ENCODE data around the gene MYO15B. TPM values are rescaled to one million over a fixed set of nuclear protein-coding genes. Genes with fewer than 3 reads are reported as not detected.

The MYO15B gene
- total RNA-seq, 1 experiment from 2014 or later = 26.5 TPM

DNA sequence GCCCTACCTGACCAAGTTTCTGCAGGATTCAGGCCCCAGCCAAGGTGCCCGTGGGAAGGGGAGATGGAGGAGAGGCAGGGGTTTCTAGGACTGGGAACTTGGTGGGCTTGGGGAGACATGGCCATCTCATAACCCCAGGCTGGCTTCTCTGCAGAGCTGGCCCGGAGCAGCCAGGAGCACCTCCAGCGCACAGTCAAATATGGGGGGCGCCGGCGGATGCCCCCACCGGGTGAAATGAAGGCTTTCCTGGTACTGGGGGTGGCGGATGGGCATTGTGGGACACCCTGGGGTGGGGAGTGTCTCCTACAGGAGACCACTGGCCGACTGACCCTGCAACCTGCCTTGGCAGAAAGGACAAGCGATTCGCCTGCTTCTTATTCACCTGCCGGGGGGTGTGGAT is 36.4 kb downstream of the MYO15B start:
- no peaks in the 10 kb centered on the region for H3K36me3 ChIP-seq (ENCODE audit: control insufficient read depth, insufficient read depth, low read length)
- no peak overlapping the region for H3K27ac ChIP-seq (ENCODE audit: low read length)
- H3K9me3 ChIP-seq (ENCODE audit: control insufficient read depth, insufficient read depth, low read depth, low read length) = no peaks in the 10 kb centered on the region
- ChIA-PET CTCF (interaction anchor here (0.5 to 2.3 kb wide), 2 partner anchors 9 to 14 kb away, joined by 3 to 10 read pairs; partner anchors contain the start of gene SMIM5), POLR2A (no interaction called here)
- ATAC-seq (no peak), DNase-seq (ENCODE audit: low read depth, low spot score) (no peak)
- no peak overlapping the region for H3K4me3 ChIP-seq (ENCODE audit: low read depth in 2 of 2, low read length in 2 of 2)
- no peaks in the 10 kb centered on the region for H3K4me1 ChIP-seq (ENCODE audit: control insufficient read depth, insufficient read depth, low read length)
- TF ChIP-seq, protein P1, sequence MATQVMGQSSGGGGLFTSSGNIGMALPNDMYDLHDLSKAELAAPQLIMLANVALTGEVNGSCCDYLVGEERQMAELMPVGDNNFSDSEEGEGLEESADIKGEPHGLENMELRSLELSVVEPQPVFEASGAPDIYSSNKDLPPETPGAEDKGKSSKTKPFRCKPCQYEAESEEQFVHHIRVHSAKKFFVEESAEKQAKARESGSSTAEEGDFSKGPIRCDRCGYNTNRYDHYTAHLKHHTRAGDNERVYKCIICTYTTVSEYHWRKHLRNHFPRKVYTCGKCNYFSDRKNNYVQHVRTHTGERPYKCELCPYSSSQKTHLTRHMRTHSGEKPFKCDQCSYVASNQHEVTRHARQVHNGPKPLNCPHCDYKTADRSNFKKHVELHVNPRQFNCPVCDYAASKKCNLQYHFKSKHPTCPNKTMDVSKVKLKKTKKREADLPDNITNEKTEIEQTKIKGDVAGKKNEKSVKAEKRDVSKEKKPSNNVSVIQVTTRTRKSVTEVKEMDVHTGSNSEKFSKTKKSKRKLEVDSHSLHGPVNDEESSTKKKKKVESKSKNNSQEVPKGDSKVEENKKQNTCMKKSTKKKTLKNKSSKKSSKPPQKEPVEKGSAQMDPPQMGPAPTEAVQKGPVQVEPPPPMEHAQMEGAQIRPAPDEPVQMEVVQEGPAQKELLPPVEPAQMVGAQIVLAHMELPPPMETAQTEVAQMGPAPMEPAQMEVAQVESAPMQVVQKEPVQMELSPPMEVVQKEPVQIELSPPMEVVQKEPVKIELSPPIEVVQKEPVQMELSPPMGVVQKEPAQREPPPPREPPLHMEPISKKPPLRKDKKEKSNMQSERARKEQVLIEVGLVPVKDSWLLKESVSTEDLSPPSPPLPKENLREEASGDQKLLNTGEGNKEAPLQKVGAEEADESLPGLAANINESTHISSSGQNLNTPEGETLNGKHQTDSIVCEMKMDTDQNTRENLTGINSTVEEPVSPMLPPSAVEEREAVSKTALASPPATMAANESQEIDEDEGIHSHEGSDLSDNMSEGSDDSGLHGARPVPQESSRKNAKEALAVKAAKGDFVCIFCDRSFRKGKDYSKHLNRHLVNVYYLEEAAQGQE (IDR thresholded peaks at IDR 0.05; ENCODE audit: insufficient read depth in 1 of 2, low read depth in 2 of 2, low read length in 1 of 2) = no peak
- no peak for TF ChIP-seq POLR2AphosphoS5 (IDR thresholded peaks at IDR 0.05; ENCODE audit: low read depth, low read length)
- TF ChIP-seq SIN3A (IDR thresholded peaks at IDR 0.05; ENCODE audit: borderline replicate concordance, insufficient read depth, low read depth, low read length) = no peak
- no peak for TF ChIP-seq TCF7L2 (IDR thresholded peaks at IDR 0.05; ENCODE audit: low read depth, low read length)
- TF ChIP-seq, protein P2, sequence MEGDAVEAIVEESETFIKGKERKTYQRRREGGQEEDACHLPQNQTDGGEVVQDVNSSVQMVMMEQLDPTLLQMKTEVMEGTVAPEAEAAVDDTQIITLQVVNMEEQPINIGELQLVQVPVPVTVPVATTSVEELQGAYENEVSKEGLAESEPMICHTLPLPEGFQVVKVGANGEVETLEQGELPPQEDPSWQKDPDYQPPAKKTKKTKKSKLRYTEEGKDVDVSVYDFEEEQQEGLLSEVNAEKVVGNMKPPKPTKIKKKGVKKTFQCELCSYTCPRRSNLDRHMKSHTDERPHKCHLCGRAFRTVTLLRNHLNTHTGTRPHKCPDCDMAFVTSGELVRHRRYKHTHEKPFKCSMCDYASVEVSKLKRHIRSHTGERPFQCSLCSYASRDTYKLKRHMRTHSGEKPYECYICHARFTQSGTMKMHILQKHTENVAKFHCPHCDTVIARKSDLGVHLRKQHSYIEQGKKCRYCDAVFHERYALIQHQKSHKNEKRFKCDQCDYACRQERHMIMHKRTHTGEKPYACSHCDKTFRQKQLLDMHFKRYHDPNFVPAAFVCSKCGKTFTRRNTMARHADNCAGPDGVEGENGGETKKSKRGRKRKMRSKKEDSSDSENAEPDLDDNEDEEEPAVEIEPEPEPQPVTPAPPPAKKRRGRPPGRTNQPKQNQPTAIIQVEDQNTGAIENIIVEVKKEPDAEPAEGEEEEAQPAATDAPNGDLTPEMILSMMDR (IDR thresholded peaks at IDR 0.05) = no peak
- H3K27me3 ChIP-seq (ENCODE audit: control insufficient read depth, insufficient read depth, low read length) = no peaks in the 10 kb centered on the region
- in situ Hi-C loops (cut with HindIII; ENCODE audit: low pct_unique_long_range_greater_than_20kb, low sequenced_read_pairs) (no loop called here), intact Hi-C loops (cut with micrococcal nuclease; ENCODE audit: unreplicated experiment) (no loop called here)
- BruUV-seq (replicated peaks) = no TSS peak

DNA sequence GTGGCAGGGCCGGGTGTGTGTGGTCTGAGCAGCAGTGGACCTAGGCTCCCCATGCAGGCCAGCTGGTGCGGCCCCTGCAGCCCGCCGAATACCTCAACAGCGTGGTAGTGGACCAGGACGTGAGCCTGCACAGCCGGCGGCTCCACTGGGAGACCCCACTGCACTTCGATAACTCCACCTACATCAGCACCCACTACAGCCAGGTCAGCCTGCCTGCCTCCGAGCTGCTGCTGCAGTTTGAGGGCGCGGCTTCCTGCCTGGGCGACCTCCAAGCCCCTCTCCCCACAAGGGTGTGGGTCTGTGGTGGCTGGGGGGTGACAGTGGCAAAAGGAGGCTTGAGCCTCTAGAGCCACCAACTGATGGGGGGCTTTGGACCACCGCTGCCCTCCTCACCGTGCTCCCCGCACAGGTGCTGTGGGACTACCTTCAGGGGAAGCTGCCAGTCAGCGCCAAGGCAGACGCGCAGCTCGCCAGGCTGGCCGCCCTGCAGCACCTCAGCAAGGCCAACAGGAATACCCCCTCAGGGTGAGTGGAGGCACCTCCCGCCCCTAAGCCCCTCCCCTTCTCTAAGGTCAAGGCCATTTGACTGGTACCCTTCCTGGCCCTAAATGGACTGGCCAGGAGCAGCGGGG is 37.2 kb downstream of the MYO15B start:
- ATAC-seq = no peak
- H3K27me3 ChIP-seq (ENCODE audit: control insufficient read depth, insufficient read depth, low read length) = no peaks in the 10 kb centered on the region
- TF ChIP-seq POLR2AphosphoS5 (IDR thresholded peaks at IDR 0.05; ENCODE audit: low read depth, low read length) (no peak), SIN3A (IDR thresholded peaks at IDR 0.05; ENCODE audit: borderline replicate concordance, insufficient read depth, low read depth, low read length) (no peak), TCF7L2 (IDR thresholded peaks at IDR 0.05; ENCODE audit: low read depth, low read length) (no peak)
- TF ChIP-seq, protein P2 (IDR thresholded peaks at IDR 0.05) = no peak
- TF ChIP-seq, protein P1 (IDR thresholded peaks at IDR 0.05; ENCODE audit: insufficient read depth in 1 of 2, low read depth in 2 of 2, low read length in 1 of 2) = no peak
- no peaks in the 10 kb centered on the region for H3K36me3 ChIP-seq (ENCODE audit: control insufficient read depth, insufficient read depth, low read length)
- intact Hi-C loops (cut with micrococcal nuclease; ENCODE audit: unreplicated experiment) (no loop called here), in situ Hi-C loops (cut with HindIII; ENCODE audit: low pct_unique_long_range_greater_than_20kb, low sequenced_read_pairs) (no loop called here)
- no peaks in the 10 kb centered on the region for H3K9me3 ChIP-seq (ENCODE audit: control insufficient read depth, insufficient read depth, low read depth, low read length)
- BruUV-seq (replicated peaks) = no TSS peak
- no peak overlapping the region for H3K4me3 ChIP-seq (ENCODE audit: low read depth in 2 of 2, low read length in 2 of 2)
- no peaks in the 10 kb centered on the region for H3K4me1 ChIP-seq (ENCODE audit: control insufficient read depth, insufficient read depth, low read length)
- CTCF ChIA-PET = interaction anchor here (0.5 to 2.3 kb wide), 3 partner anchors 8 to 113 kb away, joined by 3 to 15 read pairs (median 10); partner anchors contain the start of gene SMIM5
- no peak overlapping the region for H3K27ac ChIP-seq (ENCODE audit: low read length)
- no peak for DNase-seq (ENCODE audit: low read depth, low spot score)
- POLR2A ChIA-PET = no interaction called here

Measured in Panc1 (cell line).